ENCODE measurements around the gene SLC26A4.

Gene SLC26A4

GRCh38 chr7:107686816-107687387, 26.3 kb downstream of the SLC26A4 start:
- no peak overlapping the region for H3K4me3 ChIP-seq (ENCODE audit: low read length)
- TF ChIP-seq CTCF (conservative IDR thresholded peaks at IDR 0.05; ENCODE audit: low read length), result no peak
- no peak for DNase-seq (ENCODE audit: low read depth)

- no peak overlapping the region for H3K4me3 ChIP-seq (ENCODE audit: low read length)
- no peak for DNase-seq (ENCODE audit: low read depth)
- no peak for TF ChIP-seq CTCF (conservative IDR thresholded peaks at IDR 0.05; ENCODE audit: low read length)
Observed at GRCh38 chr7:107687656-107688055, 27.0 kb downstream of the SLC26A4 start.

GRCh38 chr7:107689553-107689952, 28.9 kb downstream of the SLC26A4 start:
- no peak for DNase-seq (ENCODE audit: low read depth)
- TF ChIP-seq CTCF (conservative IDR thresholded peaks at IDR 0.05; ENCODE audit: low read length), result no peak
- H3K4me3 ChIP-seq (ENCODE audit: low read length), result no peak overlapping the region

GRCh38 chr7:107690084-107690483, 29.5 kb downstream of the SLC26A4 start:
- DNase-seq (ENCODE audit: low read depth), result no peak
- no peak overlapping the region for H3K4me3 ChIP-seq (ENCODE audit: low read length)
- TF ChIP-seq CTCF (conservative IDR thresholded peaks at IDR 0.05; ENCODE audit: low read length), result no peak

- DNase-seq (ENCODE audit: low read depth), result peak; percentile 59
- no peak overlapping the region for H3K4me3 ChIP-seq (ENCODE audit: low read length)
- peak; percentile 20; the same call in 1 of the 2 replicates for TF ChIP-seq CTCF (conservative IDR thresholded peaks at IDR 0.05; ENCODE audit: low read length)
Observed at GRCh38 chr7:107690611-107691010, 30.0 kb downstream of the SLC26A4 start.

GRCh38 chr7:107691716-107692115, 31.1 kb downstream of the SLC26A4 start:
- TF ChIP-seq CTCF (conservative IDR thresholded peaks at IDR 0.05; ENCODE audit: low read length), result no peak
- H3K4me3 ChIP-seq (ENCODE audit: low read length), result no peak overlapping the region
- DNase-seq (ENCODE audit: low read depth), result peak; percentile 30

- DNase-seq (ENCODE audit: low read depth), result peak; percentile 22
- TF ChIP-seq CTCF (conservative IDR thresholded peaks at IDR 0.05; ENCODE audit: low read length), result no peak
- no peak overlapping the region for H3K4me3 ChIP-seq (ENCODE audit: low read length)
Observed at GRCh38 chr7:107692501-107692900, 31.9 kb downstream of the SLC26A4 start.
